Ecto neural progenitor cell (in vitro differentiated cells): ENCODE results near the gene DGKE.

ENCODE experiments used
- DNase-seq: peaks from one replicate; pipeline ENCODE4 v3.0.0-alpha.2; 2018; ENCODE audit warnings: low spot score

DGKE gene

DNA sequence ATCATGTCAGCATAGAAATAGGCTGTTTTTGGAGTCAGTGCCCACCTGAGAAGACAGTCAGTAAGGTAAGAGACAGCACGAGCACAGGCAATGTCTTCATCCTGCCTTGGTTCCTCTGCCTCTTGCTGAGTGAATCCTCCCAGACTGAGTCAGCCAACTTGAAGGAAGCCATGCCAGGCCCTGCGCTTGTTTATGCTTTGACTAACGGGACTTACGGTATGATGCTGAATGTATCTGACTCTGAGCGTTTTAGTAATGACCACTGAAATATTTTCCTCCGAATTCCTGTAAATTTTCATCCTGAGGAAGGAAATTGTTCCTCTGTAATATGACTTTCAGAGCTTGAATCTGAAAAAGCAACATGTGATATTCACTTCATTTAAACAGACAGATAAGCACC lies 18.2 kb upstream of the DGKE start:
- DNase-seq, result no peak

DNA sequence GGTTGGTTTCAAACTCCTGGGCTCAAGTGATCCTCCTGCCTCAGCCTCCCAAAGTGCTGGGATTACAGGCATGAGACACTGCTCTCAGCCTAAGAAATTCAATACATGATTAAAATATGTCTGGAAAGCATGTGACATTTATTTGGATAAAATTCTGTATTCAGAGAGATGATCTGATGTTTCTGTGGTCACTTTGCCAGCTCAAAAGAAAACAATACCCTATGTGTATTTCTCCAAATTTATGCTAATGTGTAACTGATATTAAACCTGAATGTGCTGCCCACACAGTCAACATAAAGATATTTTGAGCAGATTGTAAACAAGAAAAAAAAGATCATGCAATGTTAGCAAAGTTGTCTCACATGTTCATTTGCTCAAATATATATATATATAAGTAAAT lies 16.9 kb upstream of the DGKE start:
- DNase-seq, result no peak

DNA sequence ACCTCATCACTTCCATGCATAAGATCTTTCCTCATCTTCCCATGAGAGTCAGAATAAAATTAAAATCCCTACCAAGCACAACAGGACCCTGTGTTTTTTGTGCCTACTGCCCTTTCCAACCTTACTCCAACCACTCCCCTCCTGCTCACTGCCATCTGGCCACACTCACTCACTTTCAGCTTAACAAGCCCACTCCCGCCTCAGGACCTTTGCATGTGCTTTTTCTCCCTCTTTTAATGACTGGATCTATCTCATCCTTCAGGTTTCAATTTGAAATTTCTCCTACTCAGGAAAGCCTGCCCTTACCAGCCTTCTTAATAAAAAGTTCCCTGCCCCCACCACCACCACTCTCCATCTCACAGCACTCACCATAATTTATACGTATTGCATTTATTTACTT lies 14.9 kb upstream of the DGKE start:
- DNase-seq, result no peak

DNA sequence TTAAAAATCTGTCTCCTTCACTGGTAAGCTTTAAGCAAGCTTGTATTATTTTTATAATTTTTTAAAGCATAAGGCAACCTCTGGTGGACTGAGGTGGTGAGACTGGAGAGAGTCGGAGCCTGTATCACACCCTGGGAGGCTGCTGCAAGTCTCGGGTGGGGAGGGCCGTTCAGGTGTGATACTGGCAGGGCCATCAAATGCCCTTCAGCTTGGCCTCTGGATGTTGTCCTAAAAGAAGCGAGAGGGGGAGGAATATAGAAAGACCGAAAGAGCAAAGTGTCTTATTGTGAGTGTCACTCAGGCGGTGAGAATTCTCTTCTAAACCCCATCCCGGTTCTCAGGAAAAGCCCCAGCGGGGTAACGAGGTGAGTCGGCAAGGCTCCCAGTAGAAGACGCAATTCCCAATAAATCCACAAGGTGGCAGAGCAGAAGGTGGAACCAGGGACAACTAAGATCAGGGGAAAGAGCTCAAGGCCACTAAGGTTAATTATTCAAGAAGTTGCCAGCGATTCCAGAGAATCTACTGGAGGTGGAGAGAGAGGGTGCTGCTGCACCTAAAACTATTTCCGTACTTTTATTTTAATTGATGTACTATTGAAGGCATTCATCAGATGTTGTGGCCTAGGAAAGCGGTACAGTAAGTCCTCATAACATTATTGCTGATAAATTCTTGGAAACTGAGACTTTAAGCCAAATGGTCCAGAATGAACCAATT lies 14.4 kb upstream of the DGKE start:
- peak; percentile 87 for DNase-seq

DNA sequence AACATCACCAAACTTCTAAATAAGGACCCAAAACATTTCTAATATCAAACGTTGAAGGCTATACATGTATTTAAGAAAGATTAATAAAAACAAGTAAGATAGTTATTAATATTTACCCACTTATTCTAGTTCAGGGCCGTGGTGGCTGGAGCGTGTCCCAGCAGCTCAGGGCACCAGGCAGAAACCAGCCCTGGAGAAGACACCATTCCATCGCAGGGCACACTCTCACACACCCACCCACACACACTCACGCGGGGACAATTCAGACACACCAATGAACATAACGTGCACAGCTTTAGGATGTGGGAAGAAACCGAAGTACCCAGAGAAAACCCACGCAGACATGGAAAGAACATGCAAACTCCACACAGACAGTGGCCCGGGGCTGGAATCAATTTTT lies 13.7 kb upstream of the DGKE start:
- DNase-seq, result no peak

DNA sequence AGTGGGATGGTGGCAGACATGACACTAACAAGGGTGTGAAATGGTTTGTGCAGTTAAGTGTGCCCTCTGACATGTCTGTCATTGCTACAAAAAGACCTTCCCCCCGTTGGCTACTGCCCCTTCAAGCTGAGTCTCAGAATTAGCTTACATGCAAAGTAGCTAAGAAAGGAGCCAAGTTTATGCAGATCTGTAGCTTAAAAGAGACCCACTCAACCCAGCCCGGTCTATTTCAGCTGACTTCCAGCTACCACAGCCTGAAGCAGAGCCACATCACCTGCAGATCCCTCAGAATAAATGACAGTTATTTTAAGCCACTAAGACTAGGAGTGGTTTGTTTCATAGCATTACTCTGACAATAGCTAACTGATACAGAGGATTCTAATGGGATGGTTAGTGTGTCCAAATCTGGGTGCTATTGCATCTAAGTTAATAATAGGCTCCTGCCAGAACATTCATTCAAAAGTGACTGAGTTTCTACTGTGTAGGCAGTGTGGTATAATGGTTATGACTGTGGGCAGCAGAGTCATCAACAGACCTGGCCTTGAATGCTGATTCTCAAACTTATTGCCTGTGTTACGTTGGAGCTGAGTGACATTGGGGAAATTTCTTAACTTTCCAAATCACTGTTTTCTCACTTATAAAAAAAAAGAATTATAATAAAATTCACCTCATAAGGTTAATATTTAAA lies 12.0 kb upstream of the DGKE start:
- no peak for DNase-seq

DNA sequence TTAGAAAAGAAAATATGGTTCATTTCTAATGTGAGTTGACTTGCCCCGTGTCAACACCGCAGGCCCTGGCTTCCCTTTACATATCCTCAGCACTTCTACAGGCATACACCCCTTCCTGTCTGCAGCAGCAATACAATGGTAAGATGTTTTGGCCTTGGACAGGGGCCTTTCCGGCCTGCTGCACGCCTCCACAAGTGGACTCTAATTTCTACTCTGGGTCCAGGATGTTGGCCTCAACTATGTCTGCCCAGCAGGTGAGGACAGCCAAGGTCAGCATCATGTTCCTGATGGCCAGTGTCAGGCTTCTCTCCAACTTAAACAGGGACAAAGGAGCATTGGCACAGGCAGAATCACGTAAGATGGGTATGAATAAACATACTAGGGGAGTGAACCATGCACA lies 11.2 kb upstream of the DGKE start:
- no peak for DNase-seq

DNA sequence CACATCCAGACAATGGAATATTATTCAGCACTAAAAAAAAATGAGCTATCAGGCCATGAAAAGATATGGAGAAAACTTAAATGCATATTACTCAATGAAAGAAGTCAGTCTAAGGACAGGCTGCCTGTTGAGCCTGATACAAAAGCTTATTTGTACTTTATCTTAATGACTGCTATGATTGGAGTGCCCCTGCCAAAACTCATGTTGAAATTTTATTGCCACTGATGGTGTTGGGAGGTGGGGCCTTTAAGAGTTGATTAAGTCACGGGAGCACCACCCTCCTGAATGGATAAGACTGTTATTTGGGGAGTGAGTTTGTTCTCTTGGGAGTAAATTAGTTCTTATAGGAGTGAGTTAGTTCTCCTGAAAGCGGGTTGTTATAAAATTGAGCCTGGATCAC lies 10.1 kb upstream of the DGKE start:
- DNase-seq, result no peak

DNA sequence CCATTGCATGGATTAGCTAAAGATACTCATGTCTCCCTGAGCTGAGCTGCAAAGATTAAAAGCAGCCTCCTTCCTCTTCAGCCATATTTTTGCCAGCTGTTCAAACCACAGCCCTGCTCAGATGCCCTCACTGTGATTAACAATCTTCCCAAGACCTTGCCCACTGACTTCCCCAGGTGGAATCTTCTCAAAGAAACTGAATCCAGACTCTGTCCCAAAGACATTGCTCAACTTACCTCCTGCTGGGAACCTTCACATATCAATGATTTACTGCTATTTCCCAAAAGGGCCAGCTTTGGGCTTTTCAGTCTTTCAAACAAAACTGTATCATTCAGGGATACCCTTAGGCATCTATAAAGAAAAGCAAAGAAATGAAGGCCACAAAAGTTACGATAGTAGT lies 9.4 kb upstream of the DGKE start:
- DNase-seq, result no peak

DNA sequence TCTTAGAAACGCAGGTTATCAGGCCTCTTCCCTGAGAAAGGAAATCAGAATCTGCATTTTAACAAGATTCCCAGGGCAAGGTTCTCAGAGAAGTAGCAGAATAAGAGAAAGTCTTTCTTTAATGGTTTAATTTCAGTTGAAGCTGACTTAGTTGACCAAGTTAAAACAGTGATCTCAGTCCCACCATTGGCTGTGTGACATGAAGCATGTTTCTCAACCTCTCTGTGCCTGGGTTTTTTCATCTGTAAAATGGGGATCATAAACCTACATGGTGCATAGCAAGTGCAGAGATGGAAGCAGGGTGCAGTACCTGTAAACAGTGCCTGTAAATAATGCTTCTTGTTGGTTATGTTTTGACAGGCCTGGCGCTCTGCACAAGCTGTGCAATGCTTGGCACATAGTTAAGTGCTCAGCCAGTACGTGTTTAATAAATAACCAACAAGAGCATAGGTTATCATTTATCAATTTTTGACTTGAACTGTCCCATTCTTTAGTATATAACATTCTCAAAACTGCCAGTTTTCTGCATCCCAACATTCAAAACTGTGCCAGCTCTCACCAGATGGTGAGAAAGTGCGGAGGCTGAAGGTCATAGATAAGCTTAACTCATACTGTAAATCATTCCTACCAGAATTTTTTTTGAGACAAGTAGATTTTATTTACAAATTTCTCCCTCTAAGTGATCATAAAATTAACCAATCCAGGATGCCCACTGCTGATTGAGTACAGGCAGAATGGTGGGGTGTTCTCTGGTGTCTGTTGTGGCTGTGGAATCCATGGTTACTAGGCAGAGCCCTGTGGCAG lies 7.1 kb upstream of the DGKE start:
- no peak for DNase-seq

DNA sequence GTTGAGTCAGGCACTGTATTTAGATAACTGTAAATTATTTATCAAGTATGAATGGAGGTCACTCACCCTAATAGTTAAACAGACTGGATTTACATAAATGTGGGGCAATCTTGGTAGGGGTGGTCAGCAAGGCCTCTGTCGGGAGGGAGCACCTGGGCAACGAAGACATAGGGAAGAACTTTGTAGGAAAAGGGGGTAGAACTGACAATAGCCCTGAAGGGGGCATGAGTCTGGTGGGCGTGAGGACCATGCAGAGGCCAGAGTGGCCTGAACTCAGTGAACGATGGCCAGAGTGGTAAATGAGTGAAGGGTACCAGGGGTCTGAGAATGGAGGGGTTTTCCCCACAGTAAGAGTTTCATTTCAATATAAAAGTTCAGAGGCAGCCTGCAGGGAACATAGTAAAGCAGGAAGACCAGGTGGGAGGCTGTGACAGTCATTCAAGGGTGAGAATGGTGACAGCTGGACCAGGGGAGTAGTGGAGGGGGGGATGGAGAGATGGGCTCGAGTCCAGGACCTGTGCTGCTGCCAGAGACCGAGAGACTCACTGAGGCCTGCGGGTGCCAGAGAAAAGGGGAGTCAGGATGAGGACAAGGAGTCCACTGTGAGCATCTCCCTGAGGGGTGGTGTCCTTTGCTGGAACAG lies 3.1 kb upstream of the DGKE start:
- no peak for DNase-seq

DNA sequence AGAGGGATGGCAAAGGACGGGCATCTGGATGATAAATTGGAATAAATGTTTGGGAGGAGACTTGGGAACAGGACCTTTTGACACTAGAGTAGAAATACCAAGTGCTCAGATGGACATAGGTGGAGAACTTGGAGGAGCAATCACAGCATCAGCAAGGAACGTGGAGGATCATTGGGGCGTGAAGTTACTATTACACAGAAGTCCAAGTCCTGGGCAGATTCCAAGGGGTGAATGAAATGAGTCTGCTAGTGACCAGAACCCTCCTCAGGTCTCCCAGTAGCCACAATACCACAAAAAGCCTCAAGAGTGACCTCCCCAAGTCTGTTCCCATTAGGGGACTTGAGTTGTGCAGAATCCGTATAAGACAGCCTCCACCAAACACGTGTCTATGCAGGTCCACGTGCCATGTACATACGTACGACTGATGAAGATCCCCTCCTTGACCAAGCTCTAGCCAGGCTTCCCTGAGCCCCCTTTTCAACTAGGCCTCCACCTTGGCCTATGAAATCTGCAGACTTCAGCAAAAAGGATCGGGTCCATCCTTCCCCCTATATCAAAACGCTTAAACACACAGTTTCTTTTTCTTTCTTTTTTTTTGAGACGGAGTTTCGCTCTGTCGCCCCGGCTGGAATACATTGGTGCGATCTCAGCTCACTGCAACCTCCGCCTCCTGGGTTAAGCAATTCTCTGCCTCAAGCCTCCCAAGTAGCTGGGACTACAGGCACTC lies 2.4 kb upstream of the DGKE start:
- no peak for DNase-seq

DNA sequence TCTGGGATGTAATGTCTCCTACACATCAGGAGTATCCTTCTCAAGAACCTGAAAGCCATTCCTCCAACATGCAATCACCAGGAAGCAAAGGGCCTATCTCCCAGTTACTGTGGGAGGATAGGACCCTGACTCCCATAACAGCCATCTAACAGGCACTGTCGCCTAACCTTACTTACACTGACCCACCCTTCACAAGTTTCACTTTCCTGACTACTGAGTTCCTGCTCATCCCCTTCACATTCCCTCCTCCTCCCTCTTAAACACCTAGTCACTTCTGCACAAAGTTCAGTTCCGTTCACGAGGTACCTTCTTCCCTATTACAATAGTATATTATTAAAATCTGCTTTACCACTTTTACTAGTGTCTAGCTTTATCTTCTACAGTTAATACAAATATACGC lies 1.5 kb upstream of the DGKE start:
- DNase-seq, result no peak

DNA sequence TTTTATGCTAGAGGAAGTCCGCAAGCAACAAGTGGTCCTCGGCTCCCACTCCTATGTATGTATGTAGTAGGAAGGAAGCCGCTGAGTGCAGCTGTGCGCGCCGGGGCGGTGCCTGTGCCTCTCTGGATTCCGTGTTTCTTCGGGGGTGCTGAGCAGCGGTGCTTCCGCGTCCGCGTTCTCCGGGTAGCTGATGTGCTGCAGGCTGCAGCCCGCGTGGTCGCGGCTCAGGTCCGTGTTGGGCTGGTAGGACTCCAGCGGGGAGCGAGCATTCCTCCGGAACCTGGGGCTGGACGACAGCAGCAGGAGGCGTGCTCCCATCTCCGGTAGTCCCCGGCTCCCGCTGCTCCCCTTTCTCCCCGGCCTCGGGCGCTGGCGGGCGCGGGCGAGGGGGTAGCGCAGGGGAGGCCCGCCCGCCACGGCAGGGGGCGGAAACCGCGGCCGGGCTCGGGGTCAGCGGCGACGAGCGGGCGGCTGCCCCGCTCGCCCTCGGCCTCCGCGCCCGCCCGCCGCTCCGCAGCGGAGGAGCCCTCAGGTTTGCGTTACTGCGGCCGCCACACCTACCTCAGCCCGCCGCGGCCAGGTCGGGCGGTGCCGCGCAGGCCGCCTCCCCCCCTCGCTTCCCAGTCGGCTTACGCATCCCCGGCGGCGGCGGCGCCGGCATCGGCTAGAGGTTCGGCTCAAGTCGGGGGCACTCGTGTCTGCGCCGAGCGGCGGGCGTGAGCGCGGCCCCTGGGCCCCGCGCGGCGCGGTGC lies 718 bp upstream of the DGKE start:
- DNase-seq, result peak; percentile 80

DNA sequence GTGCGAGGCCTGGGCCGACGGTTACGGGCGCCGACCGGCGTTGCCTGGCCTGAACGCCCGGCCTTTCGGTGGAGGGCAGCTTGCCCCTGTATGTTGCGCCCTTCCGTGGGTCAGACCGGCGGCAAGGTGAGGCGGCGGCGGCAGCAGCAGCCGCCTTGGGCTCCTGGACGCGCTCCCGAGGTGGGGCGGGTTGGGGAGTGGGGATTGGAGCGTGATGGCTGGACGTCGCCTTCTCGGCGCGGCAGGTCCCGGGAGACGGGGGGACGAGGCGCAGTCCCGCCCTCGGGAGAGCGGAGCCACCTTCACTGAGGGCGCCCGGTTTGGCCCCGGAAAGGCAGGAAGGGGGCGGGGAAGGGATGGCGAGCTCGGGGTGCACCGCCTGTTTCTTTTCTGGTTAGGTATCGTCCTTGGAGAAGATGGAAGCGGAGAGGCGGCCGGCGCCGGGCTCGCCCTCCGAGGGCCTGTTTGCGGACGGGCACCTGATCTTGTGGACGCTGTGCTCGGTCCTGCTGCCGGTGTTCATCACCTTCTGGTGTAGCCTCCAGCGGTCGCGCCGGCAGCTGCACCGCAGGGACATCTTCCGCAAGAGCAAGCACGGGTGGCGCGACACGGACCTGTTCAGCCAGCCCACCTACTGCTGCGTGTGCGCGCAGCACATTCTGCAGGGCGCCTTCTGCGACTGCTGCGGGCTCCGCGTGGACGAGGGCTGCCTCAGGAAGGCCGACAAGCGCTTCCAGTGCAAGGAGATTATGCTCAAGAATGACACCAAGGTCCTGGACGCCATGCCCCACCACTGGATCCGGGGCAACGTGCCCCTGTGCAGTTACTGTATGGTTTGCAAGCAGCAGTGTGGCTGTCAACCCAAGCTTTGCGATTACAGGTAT lies 671 bp downstream of the DGKE start:
- DNase-seq, result peak; percentile 83

DNA sequence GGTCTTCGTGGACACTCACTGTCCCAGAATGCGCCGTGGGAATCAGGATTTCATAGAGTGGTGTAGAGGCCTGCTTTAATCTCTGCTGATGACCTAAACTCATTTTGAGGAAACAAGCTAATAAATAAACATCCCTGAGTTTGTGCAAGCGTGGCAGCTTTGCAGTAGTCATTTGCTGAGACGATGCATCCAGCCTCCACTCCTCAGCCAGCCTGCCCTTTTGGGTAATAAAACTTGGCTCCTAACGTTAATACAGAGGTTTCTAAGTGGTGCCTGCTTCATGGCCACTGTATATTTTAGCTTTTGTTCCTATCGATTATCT lies 1.3 kb downstream of the DGKE start:
- DNase-seq, result no peak

DNA sequence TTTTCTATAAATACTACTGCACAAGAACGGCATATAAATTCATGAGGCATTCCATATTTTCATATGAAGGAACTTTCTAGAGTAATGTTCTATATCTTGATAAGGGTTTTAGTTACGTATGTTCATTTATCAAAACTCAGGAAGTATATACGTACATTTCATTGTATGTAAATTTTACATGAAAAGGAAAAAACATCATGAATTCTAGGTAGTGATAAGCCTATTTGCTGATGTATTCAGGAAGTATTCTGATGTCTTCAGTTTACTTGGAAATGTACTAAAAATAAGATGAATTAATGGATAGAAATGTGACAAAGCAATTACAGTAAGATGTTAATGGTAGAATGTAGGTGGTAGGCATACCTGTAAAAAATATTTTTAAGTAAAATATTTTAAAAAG lies 4.7 kb downstream of the DGKE start:
- DNase-seq, result no peak

DNA sequence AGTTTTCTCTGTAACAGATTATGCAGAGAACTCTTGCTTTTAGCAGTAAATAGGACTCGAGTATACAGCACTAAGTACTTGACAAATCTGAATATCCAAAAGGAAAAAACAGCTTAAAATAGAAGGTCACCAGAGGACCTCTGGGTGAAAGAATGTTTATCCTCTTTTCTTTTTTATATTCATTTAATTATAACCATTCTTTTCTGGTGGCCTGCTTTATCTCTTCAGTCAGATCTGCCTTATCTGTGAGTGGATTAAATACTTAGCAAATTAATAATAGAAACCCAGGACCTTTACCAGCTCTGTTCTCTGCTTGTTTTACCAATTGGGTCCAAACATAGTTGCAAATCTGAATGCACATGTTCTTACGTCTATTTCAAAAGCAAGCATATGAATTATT lies 8.6 kb downstream of the DGKE start:
- no peak for DNase-seq

DNA sequence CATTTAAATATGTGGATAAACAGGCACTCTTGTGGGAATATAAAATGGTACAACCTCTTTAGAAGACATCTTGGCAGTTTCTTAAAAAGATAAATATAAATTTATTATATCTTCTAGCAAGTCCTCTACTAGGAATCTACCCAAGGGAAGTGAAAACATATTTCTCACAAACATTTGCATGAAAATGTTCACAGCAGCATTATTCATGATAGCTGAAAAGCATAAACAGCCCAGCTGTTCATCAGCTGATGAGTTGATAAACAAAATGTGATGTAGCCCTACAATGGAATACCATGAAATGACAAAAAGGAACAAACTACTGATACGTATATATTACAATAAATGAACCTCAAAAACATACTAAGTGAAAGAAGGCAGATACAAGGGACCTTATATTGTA lies 12.0 kb downstream of the DGKE start:
- no peak for DNase-seq

DNA sequence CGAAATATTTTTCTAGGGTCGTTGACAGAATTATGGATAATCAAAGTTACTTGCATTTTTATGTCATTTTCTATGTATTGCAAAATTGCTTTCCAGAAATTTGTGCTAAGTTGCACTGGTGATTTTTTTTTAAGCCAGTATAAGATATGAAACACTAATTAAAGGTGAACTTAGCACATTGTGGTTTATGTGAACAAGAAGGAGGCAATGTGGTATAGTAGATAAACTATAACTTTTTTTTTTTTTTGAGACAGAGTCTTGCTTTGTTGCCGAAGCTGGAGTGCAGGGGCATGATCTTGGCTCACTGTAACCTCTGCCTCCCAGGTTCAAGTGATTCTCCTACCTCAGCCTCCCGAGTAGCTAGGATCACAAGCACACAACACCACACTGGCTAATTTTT lies 13.2 kb downstream of the DGKE start:
- no peak for DNase-seq

DNA sequence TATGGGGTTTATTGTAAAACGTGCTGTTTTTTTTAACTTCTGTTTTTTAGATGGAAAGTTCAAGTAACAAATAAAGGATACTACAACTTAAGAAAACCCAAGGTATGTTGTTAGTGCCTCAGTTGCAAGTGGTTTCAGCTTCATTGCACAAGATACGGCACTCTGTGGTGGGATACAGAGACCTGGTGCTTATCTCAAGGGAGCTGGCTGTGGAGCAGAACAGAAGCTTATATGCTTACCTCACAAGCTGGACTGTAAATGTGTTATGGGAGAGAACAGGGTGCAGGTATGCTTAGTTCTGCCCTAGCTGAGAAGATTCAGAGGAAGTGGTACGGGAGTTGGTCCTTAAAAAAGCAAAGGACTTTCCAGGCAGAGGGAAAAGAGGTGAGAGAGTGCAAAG lies 15.2 kb downstream of the DGKE start:
- no peak for DNase-seq
